ENCODE results near the gene FOS. TPM values are rescaled to one million over a fixed set of nuclear protein-coding genes. Genes with fewer than 3 reads are reported as not detected.

The FOS gene
- total and polyA plus RNA-seq, 2 donors (not counting 1 experiment from before 2014, with no cell fraction given): 103 to 4,077 TPM

DNA sequence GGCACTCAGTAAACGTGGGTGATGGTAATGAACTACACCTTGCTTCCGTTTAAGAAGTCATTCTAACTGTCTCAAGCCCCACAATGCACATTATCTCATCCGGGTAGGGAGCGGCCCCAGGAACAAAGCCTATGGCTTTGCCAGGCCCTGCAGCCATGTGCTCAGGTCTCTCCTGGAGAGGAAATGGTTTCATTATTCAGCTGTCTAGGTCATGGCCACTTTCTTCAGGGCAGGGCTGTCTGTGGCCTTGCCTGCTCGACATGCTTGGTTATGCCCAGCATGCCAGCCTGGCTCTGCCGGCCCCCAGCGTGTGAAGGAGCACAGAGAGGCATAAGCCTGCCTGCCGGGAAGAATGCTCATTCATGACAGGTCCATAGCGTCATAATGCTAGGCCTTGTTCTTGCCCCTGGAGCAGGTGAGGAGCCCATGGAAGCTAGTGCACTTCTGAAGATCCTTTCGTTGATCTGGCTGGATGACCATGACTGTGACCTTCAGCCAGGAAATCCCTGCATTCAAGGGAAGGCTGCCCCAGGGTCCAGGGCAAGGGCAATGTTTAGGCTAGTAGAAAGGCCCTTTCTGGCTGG lies 26.3 kb upstream of the FOS start:
- WGBS (ENCODE audit: insufficient coverage): 95% methylated on average over 8 of the region's 10 CpGs
- no peak for TF ChIP-seq EZH2 (IDR thresholded peaks at IDR 0.05; ENCODE audit: borderline replicate concordance, insufficient read depth, low read depth, low read length, poor library complexity, severe bottlenecking)
- TF ChIP-seq CTCF (IDR thresholded peaks at IDR 0.05): no peak
- H2AFZ ChIP-seq (ENCODE audit: insufficient read depth, low read depth, low read length, poor library complexity, severe bottlenecking): no peak overlapping the region
- H3K4me3 ChIP-seq (ENCODE audit: control extremely low read depth in 1 of 5, extremely low read depth in 1 of 5, insufficient read depth in 1 of 5, low read depth in 2 of 5, low read length in 4 of 5): no peak overlapping the region
- H3K9ac ChIP-seq (ENCODE audit: low read length): no peak overlapping the region
- ATAC-seq (ENCODE audit: low read depth) (no peak), DNase-seq (no peak)
- no peaks in the 10 kb centered on the region for H3K79me2 ChIP-seq (ENCODE audit: control insufficient read depth, insufficient read depth, low read length)
- H3K4me1 ChIP-seq (ENCODE audit: control insufficient read depth in 2 of 2, insufficient read depth in 2 of 2, low read length in 2 of 2): peaks cover 20 to 21% of the 10 kb centered on the region in 2 donors
- no peaks in the 10 kb centered on the region for H4K20me1 ChIP-seq (ENCODE audit: control insufficient read depth, insufficient read depth, low read length, poor library complexity, severe bottlenecking)
- Mint-ChIP-seq H3K27ac (no peak overlapping the region), H3K4me1 (peaks cover 23% of the 10 kb centered on the region), H3K27me3 (no peaks in the 10 kb centered on the region), H3K4me3 (no peak overlapping the region), H3K9me3 (ENCODE audit: insufficient read depth) (no peaks in the 10 kb centered on the region)
- H3K27me3 ChIP-seq (replicated peaks in 1 of 4; ENCODE audit: control extremely low read depth in 1 of 4, control insufficient read depth in 3 of 4, insufficient read depth in 4 of 4, low read length in 3 of 4): no peaks in the 10 kb centered on the region
- ChIA-PET POLR2A (no interaction called here), CTCF (no interaction called here)
- no peak overlapping the region for H3K27ac ChIP-seq (ENCODE audit: low read length in 2 of 2)
- H3K36me3 ChIP-seq (replicated peaks in 1 of 2; ENCODE audit: control extremely low read depth in 1 of 2, control insufficient read depth in 1 of 2, extremely low read depth in 1 of 2, insufficient read depth in 2 of 2, low read length in 1 of 2): no peaks in the 10 kb centered on the region
- intact Hi-C loops (cut with micrococcal nuclease): no loop called here
- H3K9me3 ChIP-seq (ENCODE audit: control extremely low read depth in 1 of 3, control insufficient read depth in 2 of 3, insufficient read depth in 1 of 3, low read length in 2 of 3): no peaks in the 10 kb centered on the region
- H3K4me2 ChIP-seq (replicated peaks; ENCODE audit: low read depth, low read length, poor library complexity, severe bottlenecking): no peak overlapping the region

DNA sequence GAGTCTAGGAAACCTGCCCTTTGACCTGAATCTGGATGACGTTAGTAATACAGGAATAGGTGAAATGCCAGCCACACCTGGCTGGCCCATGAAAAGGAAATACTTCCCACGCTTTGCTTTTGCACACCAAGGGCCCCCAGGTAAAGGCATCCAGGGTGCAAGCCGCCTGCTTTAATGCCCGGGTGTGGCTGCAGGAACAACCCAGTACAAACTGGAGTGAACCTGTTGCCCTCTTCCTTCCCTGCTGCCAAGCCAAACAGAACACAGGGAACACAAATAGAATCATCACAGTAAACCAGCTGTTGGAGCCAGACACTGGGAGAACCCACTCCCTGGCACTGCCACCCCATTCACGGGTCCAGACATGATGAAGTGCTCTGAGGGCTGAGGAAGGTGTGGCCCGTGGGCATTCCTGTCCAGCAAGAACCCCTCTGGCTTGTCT lies 24.2 kb upstream of the FOS start:
- Mint-ChIP-seq H3K9me3 (ENCODE audit: insufficient read depth) (no peaks in the 10 kb centered on the region), H3K27ac (no peak overlapping the region), H3K4me1 (peaks cover 28% of the 10 kb centered on the region), H3K4me3 (no peak overlapping the region), H3K27me3 (no peaks in the 10 kb centered on the region)
- no peak overlapping the region for H2AFZ ChIP-seq (ENCODE audit: insufficient read depth, low read depth, low read length, poor library complexity, severe bottlenecking)
- H3K4me2 ChIP-seq (replicated peaks; ENCODE audit: low read depth, low read length, poor library complexity, severe bottlenecking): no peak overlapping the region
- ChIA-PET POLR2A (interaction anchor here (0.5 to 0.9 kb wide), 2 partner anchors 10 to 110 kb away, joined by 3 to 4 read pairs; no protein-coding TSS in a partner anchor), CTCF (no interaction called here)
- H3K36me3 ChIP-seq (replicated peaks in 1 of 2; ENCODE audit: control extremely low read depth in 1 of 2, control insufficient read depth in 1 of 2, extremely low read depth in 1 of 2, insufficient read depth in 2 of 2, low read length in 1 of 2): no peaks in the 10 kb centered on the region
- no peak overlapping the region for H3K9ac ChIP-seq (ENCODE audit: low read length)
- H3K27me3 ChIP-seq (replicated peaks in 1 of 4; ENCODE audit: control extremely low read depth in 1 of 4, control insufficient read depth in 3 of 4, insufficient read depth in 4 of 4, low read length in 3 of 4): no peaks in the 10 kb centered on the region
- H3K4me1 ChIP-seq (ENCODE audit: control insufficient read depth in 2 of 2, insufficient read depth in 2 of 2, low read length in 2 of 2): peaks cover 15 to 20% of the 10 kb centered on the region in 2 donors
- DNase-seq (no peak), ATAC-seq (ENCODE audit: low read depth) (no peak)
- H3K9me3 ChIP-seq (ENCODE audit: control extremely low read depth in 1 of 3, control insufficient read depth in 2 of 3, insufficient read depth in 1 of 3, low read length in 2 of 3): no peaks in the 10 kb centered on the region
- TF ChIP-seq CTCF (IDR thresholded peaks at IDR 0.05) (no peak), EZH2 (IDR thresholded peaks at IDR 0.05; ENCODE audit: borderline replicate concordance, insufficient read depth, low read depth, low read length, poor library complexity, severe bottlenecking) (no peak)
- H3K79me2 ChIP-seq (ENCODE audit: control insufficient read depth, insufficient read depth, low read length): no peaks in the 10 kb centered on the region
- H3K4me3 ChIP-seq (ENCODE audit: control extremely low read depth in 1 of 5, extremely low read depth in 1 of 5, insufficient read depth in 1 of 5, low read depth in 2 of 5, low read length in 4 of 5): no peak overlapping the region
- WGBS (ENCODE audit: insufficient coverage): 90% methylated on average over 6 of the region's 6 CpGs
- intact Hi-C loops (cut with micrococcal nuclease): no loop called here
- H3K27ac ChIP-seq (ENCODE audit: low read length in 2 of 2): no peak overlapping the region
- no peaks in the 10 kb centered on the region for H4K20me1 ChIP-seq (ENCODE audit: control insufficient read depth, insufficient read depth, low read length, poor library complexity, severe bottlenecking)
